ENCODE data around the gene PWWP2A.
"Not testable (repeated sequence)": the region's sequence is repeated elsewhere in the genome, so short reads cannot be mapped to it uniquely, and the experiment has no call there.

PWWP2A gene, protein sequence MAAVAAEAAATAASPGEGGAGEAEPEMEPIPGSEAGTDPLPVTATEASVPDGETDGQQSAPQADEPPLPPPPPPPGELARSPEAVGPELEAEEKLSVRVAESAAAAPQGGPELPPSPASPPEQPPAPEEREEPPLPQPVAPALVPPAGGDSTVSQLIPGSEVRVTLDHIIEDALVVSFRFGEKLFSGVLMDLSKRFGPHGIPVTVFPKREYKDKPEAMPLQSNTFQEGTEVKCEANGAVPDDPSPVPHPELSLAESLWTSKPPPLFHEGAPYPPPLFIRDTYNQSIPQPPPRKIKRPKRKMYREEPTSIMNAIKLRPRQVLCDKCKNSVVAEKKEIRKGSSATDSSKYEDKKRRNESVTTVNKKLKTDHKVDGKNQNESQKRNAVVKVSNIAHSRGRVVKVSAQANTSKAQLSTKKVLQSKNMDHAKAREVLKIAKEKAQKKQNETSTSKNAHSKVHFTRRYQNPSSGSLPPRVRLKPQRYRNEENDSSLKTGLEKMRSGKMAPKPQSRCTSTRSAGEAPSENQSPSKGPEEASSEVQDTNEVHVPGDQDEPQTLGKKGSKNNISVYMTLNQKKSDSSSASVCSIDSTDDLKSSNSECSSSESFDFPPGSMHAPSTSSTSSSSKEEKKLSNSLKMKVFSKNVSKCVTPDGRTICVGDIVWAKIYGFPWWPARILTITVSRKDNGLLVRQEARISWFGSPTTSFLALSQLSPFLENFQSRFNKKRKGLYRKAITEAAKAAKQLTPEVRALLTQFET
- 37.3 to 55.4 (median 42.5) reads per million in 4 donors for total RNA-seq

DNA sequence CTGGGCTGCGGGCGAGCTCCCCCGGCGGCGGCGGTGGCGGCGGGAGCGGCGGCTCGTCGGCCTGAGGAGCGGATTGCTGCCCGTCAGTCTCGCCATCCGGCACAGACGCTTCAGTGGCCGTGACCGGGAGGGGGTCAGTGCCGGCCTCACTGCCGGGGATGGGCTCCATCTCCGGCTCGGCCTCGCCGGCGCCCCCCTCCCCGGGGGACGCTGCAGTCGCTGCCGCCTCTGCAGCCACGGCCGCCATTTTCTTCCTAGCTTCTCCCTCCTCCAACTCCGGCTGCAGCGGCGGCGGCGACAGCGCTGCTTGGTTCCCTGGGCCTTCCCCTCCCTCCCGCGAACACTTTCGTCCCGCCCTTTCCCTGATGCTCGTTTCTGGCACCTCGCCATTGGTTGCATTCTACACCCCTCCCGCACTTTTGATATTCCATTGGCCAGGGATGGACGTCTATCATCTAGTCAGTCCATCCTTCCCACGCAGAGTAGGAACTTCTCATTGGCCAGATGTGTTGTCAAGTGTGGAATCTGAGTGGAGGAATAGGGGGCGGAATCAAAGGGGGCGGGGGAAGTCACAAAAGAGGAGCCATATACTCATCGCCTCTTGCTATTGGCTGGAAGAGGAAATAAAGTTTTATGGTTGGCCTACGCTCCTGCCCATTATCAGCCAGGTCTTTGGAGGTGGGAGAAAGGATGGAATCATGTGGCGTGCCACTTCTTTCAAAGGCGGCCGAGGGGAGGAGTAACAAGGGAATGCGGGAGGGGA lies at the start of gene PWWP2A:
Gene PWWP2A, minus strand, starts transcription at position 309 of the 763 bp plus-strand sequence. Its CDS starts 62 bp downstream, at position 247.
- DNase-seq: peak; percentile 94 to 99 (median 97)

DNA sequence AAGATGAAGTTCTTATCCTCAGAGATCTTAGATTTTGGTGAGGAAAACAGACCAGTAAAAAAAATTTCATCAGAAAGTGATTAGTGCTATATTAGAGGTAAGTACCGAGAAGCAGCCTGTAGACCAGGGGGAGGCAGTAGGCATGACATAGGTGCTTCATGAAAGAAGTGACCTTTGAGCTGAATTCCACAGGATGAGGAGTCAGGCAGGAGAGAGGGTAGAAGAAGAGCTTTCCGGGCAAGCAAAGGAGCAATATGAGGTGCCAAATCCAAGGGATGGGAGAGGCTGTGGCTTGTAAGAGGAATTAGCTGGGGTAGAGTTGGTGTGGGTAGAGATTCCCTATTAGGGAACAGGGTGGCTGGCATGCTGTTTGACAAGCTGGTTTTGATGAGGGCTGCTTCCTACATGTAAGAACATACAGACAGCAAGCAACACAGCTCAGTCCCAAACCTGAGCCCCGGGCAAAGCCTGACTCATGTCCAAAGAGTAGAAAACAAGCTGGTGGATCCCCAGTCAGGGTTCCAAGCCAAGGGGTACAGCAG lies 48.4 kb upstream of the PWWP2A start:
- DNase-seq: no peak

DNA sequence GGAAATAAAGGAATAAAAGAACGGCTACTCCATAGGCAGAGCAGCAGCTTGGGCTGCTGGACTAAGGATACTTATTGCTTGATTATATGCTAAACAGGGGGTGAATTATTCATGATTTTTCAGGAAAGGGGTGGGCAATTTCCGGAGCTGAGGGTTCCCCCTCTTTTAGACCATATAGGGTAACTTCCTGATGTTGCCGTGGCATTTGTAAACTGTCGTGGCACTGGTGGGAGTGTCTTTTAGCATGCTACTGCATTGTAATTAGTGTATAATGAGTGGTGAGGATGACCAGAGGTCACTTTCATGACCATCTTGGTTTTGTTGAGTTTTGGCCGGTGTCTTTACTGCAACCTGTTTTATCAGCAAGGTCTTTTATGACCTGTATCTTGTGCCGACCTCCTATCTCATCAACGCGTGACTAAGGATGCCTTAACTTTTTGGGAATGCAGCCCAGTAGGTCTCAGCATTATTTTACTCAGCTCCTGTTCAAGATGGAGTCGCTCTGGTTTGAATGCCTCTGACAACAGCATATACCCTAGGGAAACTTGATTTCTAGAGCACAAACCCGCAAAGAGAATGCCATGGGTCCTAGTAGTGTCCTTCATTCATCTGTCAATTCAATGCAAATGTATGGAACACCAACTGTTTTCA lies 47.8 kb upstream of the PWWP2A start:
- no peak for DNase-seq

DNA sequence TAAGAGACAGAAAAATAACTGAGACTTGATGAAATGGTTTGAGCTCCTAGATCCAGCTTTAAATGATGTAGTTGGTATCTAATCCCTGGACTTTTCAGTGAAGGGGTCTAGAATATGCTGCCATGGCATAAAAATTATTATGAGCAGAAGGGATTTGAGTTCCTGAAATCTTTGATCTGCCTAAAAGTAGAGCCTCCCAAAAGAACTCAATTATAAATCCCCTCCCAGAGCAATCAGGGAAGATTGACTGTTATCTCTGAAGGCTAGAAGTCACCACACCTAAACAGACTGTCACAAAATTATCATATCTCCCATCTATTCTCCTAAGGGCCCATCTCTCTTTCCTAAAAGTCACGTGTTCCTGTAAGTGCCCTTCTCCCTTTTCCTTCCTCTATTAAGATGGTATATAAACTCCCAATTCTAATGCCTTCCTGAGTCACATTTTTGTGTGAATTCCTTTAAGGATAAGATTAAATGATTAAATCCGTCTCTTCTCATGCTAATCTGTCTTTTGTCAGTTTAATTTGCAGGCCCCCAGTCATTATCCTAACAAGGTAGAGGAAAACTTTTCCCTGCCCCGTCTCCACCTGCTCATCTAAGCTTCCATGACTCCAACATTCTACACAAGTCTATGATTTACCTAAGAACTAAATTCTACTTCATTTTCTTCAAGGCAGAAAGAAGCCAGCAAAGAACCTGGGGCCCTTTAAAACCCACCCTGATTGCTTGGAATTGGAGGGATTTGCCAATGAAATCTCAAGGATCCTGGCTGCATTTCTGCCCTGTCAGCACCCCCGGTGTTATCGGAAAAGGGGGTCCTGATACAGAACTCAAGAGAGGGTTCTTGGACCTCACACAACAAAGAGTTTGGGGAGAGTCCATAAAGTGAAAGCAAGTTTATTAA lies 47.1 kb upstream of the PWWP2A start:
- DNase-seq: no peak

DNA sequence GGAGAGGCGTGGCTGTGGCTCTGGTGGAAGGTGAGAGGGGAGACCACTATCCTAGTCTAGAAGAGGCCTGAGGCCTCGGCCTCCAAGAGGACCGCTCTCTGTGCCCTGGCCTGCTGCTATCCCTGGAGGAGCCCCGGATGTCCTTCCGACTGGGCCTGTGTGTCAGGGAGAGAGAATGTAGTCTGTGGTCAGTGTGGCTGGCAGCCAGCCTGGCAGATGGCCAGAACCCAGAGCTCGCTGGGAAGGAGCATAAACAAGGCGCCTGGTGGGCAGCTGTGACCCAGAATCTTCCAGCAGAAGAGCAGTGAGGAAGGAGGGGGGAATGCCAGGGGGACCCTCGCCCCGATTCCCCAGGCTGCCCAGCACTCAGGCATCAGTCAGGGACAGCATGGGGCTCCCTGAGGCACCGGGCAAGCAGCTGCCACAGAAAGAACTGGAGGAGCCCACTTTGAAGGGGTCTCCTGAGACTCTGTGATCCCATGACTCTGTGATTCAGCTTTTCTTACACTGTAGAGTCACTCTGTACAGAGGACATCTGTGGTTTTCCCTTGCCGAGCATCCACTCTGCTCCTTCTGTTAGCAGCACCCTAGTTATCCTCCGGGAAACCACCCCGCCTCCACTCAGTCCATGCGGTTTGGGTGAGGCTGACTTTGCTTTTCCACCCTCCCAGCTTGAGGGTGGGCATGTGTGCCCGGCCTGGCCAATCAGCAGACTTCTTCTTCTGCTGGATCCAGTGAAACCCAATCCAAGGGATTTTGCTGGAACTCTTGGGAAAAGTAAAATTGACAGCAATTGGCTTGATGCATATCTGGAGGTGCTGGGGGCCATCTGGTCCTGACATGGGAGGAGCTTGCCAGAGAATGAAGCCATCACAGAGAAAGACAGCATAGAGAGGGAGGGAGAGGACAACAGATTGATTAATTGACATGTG lies 46.2 kb upstream of the PWWP2A start:
- no peak for DNase-seq

DNA sequence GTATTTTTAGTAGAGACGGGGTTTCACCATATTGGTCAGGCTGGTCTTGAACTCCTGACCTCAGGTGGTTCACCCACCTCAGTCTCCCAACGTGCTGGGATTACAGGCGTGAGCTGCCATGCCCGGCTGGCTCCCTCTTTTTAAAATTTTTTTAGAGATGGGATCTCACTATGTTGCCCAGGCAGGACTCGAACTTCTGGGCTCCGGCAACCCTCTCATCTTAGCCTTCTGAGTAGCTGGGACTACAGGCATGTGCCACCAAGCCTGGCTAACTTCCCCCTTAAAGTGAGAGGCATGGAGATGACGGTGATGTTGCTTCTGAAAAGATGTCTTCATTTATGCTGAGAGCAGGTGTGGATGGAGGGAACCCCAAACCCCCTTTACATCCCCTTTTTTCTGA lies 43.7 kb upstream of the PWWP2A start:
- DNase-seq: no peak

DNA sequence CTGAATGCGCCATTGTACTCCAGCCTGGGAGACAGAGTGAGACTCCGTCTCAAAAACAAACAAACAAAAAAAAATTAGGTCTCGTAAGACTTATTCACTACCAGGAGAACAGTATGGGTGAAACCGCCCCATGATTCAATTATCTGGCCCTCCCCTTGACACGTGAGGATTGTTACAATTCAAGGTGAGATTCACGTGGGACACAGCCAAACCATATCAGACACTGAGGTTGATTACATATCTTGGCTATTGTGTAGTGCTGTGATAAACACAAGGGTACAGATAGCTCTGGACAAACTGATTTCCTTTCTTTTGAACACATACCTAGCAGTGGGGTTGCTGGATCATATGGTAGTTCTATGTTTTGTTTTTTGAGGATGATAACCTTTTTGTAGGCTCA lies 42.4 kb upstream of the PWWP2A start:
- DNase-seq: no peak

DNA sequence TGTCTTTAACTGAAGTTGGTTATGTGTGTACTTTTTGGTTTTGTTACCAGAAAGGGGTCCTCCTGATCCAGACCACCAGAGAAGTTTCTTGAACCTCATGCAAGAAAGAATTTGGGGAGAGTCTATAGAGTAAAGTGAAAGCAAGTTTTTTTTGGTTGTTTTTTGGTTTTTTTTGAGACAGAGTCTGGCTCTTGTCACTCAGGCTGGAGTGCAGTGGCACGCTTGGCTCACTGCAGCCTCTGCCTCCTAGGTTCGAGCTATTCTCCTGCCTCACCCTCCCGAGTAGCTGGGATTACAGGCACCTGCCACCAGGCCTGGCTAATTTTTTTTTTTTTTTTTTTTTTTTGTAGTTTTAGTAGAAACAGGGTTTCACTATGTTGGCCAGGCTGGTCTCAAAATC lies 41.6 kb upstream of the PWWP2A start:
- DNase-seq: not testable (repeated sequence)

DNA sequence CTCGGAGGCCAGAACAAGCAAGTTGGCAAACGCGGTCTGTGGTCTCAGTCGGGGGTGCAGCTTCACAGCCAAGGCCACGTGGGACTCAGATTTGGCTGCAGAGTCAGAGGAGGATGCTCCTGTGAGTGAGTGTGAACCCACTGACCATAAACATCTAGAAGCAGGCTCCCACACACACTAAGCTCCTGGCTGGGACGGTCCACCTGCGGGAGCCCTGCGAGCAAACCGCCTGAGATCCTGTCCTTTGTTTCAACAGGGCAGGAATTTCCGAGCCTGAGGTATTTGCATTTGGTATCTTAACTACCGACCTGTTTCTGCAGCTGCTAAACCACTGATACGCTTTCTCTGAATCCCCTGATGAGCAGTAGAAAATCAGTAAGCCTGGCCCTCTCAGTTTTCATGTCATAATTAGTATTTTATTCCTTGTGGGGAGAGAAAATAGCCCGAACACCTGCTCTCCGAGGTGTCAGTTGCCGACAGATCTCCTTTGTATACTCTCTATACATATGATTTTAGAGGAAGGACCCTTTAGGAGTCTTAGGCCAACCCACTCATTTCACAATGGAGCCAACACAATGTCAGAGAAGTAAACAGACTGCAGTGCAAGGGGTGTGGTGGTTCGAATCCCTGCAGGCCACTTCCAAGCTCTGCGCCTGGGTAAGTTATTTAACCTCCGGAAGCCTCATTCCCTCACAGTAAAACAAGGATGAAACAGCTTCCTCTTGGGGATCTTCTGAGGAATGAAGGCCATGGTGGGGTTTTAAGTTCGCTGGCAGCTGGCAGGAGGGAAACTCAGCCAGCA lies 40.9 kb upstream of the PWWP2A start:
- DNase-seq: no peak

DNA sequence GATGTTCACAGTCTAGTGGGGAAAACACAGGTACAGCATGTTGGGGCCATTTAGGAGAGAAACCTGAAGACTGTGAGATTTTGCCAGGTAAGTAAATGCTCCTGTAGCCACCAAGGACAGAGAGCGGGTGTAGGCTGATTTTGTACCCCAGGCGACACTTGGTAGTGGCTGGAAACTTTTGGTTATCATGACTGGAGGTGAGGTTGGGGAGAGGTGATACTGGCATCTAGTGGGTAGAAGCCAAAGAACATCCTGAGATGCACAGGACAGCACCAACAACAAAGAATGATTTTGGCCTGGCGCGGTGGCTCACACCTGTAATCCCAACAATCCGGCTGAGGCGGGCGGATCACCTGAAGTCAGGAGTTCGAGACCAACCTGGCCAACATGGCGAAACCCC lies 38.8 kb upstream of the PWWP2A start:
- no peak for DNase-seq

DNA sequence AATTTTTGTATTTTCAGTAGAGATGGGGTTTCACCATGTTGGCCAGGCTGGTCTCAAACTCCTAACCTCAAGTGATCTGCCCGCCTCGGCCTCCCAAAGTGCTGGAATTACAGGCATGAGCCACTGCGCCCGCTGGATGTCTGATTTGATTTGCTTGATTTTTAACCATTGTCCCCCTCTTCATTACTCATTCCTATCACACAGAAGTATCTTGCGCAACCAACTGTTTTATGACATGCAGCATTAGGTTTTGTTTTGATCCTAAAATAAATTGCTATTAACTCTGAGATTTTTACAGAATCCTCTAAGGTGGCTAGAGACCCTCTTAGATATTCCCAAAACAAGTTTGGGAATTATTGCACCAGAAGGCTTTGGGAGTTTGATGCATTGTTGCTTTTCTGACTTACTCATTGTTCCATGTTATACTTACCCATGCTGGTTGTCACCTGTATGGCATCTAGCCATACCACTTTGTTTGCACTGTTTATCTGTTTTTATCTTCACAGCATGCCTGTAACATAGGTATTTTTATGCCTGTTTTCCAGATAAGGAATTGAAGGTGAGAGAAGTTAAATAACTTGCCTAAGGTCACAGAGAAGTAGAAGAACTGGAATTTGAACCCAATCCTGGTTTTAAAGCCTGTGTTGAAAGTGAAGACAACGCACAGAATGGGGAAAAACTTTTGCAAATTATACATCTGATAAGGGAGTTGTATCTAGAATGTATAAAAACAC lies 35.9 kb upstream of the PWWP2A start:
- DNase-seq: no peak

DNA sequence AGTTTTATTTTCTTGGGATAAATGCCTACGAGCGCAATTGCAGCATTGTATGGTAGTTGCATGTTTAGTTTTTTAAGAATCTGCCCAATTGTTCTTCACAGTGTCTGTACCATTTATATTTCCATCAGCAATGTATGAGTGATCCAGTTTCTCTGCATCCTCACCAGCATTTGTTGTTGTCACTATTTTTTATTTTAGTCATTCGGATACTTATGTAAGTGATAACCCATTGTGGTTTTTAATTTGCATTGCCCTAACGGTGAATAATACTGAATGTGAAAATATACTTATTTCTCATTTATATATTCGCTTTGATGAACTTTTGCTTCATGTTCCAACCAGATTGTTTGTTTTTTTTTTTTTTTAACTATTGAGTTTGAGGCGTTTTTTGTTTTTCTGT lies 33.7 kb upstream of the PWWP2A start:
- DNase-seq: no peak

DNA sequence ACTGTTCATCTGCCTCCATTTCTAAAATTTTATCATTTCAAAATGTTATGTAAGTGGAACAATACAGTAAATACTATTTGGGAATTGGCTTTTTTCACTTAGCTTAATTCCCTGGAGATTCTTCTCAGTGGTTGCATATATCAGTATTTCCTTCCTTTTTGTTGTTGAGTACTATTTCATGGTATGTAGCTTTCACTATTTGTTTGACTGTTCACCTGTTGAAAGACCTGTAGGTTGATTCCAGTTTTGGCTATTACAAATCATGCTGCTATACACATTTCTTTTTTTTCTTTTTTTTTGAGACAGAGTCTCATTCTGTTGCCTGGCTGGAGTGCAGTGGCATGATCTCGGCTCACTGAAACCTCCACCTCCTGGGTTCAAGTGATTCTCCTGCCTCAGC lies 33.0 kb upstream of the PWWP2A start:
- no peak for DNase-seq

DNA sequence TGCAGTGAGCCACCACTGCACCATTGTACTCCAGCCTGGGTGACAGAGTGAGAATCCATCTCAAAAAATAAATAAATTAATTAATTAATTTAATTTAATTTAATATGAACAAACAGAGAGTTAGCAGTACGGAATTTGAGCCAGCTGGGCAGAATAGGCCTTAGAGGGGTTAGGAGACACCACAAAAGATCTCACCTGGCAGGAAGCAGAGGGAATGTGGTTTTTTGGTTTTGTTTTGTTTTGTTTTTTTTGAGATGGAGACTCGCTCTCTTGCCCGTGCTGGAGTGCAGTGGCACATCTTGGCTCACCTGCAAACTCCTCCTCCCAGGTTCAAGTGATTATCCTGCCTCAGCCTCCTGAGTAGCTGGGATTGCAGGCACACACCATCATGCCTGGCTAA lies 31.8 kb upstream of the PWWP2A start:
- no peak for DNase-seq

DNA sequence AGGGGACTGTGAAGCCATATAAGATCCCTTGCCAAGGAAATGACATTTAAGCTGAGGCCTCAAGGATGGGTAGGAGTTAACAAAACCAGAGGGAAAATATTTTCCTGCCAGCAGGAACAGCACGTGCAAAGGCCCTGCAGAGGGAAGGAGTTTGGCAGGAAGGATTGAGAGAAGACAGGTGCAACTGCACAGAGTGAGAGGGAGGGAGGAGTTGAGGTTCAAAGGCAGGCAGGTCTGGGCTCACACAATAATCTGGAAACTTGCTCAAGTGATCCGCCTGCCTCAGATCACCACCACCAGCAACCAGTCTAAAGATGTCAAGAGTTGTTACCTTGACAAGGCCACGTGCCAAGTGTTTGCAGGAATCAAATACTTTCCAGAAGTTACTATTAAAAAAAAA lies 31.1 kb upstream of the PWWP2A start:
- DNase-seq: no peak

DNA sequence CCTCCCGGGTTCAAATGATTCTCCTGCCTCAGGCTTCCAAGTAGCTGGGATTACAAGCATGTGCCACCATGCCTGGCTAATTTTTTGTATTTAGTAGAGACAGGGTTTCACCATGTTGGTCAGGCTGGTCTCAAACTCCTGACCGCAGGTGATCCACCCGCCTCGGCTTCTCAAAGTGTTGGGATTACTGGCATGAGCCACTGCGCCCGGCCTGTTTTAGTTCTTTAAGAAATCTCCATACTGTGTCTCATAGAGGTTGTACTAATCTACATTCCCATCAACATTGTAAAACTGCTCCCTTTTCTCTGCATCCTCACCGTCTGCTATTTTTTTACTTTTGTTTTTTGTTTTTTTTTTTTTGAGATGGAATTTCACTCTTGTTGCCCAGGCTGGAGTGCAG lies 25.2 kb upstream of the PWWP2A start:
- not testable (repeated sequence) for DNase-seq

DNA sequence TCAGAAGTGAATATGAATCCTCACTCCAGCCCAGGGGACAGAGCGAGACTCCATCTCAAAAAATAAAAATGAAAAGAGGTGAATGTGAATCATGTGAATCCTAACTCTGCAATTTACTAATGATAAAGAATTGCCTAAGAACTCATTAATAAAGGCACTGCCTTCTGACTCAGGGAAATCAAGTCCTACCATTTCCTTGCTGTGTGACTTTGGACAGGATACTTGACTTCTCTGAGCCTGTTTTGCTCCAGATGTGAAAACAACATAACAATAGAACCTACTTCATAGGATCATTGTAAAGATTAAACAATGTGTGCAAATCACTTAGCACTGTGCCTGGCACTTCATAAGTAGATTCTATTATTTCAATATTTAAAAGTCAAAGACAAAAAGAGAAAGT lies 15.1 kb upstream of the PWWP2A start:
- DNase-seq: no peak

DNA sequence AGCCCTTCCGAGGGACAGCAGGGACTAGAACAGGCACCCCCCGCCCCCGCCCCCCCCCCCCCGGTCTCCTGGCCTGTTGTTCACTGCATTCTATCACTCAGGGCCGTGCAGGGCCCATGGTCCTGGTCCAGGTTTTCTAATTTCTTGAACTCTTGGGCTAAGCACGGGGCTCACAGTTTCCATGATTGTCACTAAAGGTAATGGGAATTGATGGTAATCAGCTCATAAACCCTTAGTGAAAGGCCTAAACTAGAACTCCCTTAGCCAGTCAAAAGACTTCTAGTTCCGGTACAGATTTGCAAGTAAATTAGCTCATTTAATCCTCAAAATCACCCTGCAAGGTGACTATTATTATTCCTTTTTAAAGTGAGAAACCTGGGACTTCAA lies 14.7 kb upstream of the PWWP2A start:
- no peak for DNase-seq

Measured in T-helper 1 cell (primary cell).